Heart left ventricle (tissue), 13 donors: ENCODE results near the gene FLII.

ENCODE experiments used
- POLR2A ChIP-seq, 2 donors: fragments of 450-650 bp; IDR thresholded peaks; one replicate each; pipeline ENCODE4 v1.6.1; 2017; ENCODE audit warnings: antibody characterized with exemption in 2 of 2, mild to moderate bottlenecking in 2 of 2, moderate library complexity in 2 of 2
- TF ChIP-seq, protein P1 (sequence below), 12 donors: fragments of 200-600 bp; sonication (generic) in 4 of 12; IDR thresholded peaks; one replicate each; pipeline versions ENCODE4 v1.5.0 to v1.8.0; 2018 to 2022; ENCODE audit warnings: antibody characterized with exemption in 12 of 12, mild to moderate bottlenecking in 5 of 12
- donor health status: ischemic (EF 13 %, LVEDD 7.1; RV severe dilation, severe dysfunction).
- donor health status: DM: no; HTN: yes; CAD: no.
- donor health status: DM: no; HTN: no; CAD: no.
- donor health status: ischemic (EF 25% LVEDD 6.9; RV normal size, moderate dysfunction).
- donor health status: ischemic (EF 25% LVEDD 5.7; RV mildly dilated, moderate dysfunction).
- donor health status: ischemic (EF 35%, LVEDD 5.7; RV mildly dilated, moderate dysfunction).
- donor health status: nonischemic (EF 11% LVEDD 7.7; RV severe dilation, severe dysfunction).
- donor health status: DM: yes; HTN: yes; CAD: no.
- donor health status: PGD.
- donor health status: ischemic (EF 29% LVEDD 5.4; RV normal size, mild dysfunction).
- donor health status: nonischemic (EF 23%, LVEDD 6.1; RV moderate dilation, normal function).

DNA sequence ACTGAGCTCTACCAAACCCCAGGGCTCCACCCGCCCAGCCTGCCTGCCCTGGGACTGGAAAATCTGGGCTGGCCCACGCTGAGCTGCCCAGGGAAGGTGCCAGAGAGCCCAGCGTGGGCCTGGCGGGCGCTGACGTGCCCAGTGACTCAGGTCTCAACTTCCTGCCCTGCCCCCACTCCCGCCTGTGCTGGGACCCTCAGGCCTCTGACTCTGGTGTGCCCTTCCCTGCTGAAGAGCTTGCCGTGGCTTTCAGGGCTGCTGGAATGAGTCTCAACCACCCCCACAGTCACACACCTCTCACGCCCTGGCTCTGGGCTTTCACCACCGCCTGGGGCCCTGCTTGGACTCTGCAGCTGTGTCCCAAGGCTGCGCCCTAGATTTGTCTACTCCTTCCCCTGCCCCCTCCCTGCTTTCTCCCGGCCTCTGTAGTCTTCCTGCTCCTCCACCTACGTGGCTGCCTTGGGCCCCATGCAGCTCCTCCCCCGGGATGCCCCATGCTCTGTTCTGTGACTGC is 22.7 kb downstream of the FLII start:
- TF ChIP-seq POLR2A (IDR thresholded peaks at IDR 0.05), result no peak
- TF ChIP-seq, protein P1, sequence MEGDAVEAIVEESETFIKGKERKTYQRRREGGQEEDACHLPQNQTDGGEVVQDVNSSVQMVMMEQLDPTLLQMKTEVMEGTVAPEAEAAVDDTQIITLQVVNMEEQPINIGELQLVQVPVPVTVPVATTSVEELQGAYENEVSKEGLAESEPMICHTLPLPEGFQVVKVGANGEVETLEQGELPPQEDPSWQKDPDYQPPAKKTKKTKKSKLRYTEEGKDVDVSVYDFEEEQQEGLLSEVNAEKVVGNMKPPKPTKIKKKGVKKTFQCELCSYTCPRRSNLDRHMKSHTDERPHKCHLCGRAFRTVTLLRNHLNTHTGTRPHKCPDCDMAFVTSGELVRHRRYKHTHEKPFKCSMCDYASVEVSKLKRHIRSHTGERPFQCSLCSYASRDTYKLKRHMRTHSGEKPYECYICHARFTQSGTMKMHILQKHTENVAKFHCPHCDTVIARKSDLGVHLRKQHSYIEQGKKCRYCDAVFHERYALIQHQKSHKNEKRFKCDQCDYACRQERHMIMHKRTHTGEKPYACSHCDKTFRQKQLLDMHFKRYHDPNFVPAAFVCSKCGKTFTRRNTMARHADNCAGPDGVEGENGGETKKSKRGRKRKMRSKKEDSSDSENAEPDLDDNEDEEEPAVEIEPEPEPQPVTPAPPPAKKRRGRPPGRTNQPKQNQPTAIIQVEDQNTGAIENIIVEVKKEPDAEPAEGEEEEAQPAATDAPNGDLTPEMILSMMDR (IDR thresholded peaks at IDR 0.05), result no peak
